ENCODE results near the gene CDH23.

- TF ChIP-seq GATA2 (IDR thresholded peaks at IDR 0.05; ENCODE audit: low read depth, low read length) = no peak
- no peak for TF ChIP-seq GATA3 (IDR thresholded peaks at IDR 0.05; ENCODE audit: low read depth, low read length)
These were observed 107.4 kb downstream of the CDH23 start for GRCh38 chr10:71504168-71504567.

Data from SH-SY5Y (cell line).